ENCODE results near the gene SFMBT1. TPM values are rescaled to one million over a fixed set of nuclear protein-coding genes. Genes with fewer than 3 reads are reported as not detected.
A peak's percentile ranks its signal among the peaks of the same experiment; 100 is the strongest.

The SFMBT1 gene
- total and polyA plus RNA-seq, 2 of the 4 experiments (the other 2 are of a cell fraction), result 1.0 to 1.8 TPM

GRCh38 chr3:53056442-53056841, 10.6 kb upstream of the SFMBT1 start:
- peak; percentile 24 for DNase-seq
- dilution Hi-C loops (cut with HindIII; ENCODE audit: low sequenced_read_pairs, unreplicated experiment) (no loop called here), in situ Hi-C loops (cut with MboI; ENCODE audit: low sequenced_read_pairs) (no loop called here)

More at GRCh38 chr3:53056442-53056841, 10.6 kb upstream of the SFMBT1 start:
- Histone ChIP-seq H3K36me3 (ENCODE audit: control insufficient read depth, insufficient read depth, low read length) (no peaks in the 10 kb centered on the region), H3K27me3 (ENCODE audit: control insufficient read depth, insufficient read depth, low read length) (peaks cover 7% of the 10 kb centered on the region; the same call in 1 of the 2 replicates), H3K56ac (ENCODE audit: extremely low read depth, insufficient read depth, low read length) (no peak overlapping the region), H2AFZ (replicated peaks; ENCODE audit: low read length, poor library complexity) (peak overlapping the region; percentile 5), H3K9me3 (ENCODE audit: control insufficient read depth, insufficient read depth, low read length) (no peaks in the 10 kb centered on the region), H2BK15ac (ENCODE audit: low read depth, low read length) (no peak overlapping the region), H4K8ac (ENCODE audit: low read depth in 2 of 2, low read length in 2 of 2) (no peak overlapping the region), H3K4me1 (ENCODE audit: control insufficient read depth, insufficient read depth, low read length) (no peaks in the 10 kb centered on the region), H2BK120ac (ENCODE audit: low read depth, low read length) (no peak overlapping the region), H4K20me1 (ENCODE audit: insufficient read depth, low read length) (no peaks in the 10 kb centered on the region), H4K5ac (ENCODE audit: low read depth, low read length) (no peak overlapping the region), H2BK5ac (ENCODE audit: low read depth, low read length, poor library complexity, severe bottlenecking) (no peak overlapping the region), H3K23ac (ENCODE audit: low read depth, low read length) (no peak overlapping the region), H4K91ac (ENCODE audit: insufficient read depth, low read depth, low read length) (no peak overlapping the region), H3K18ac (ENCODE audit: low read depth, low read length) (no peak overlapping the region), H2BK20ac (ENCODE audit: low read depth, low read length) (no peak overlapping the region), H3K27ac (ENCODE audit: insufficient read depth, low read length) (no peak overlapping the region), H2AK9ac (replicated peaks; ENCODE audit: low read depth, low read length, poor library complexity) (no peak overlapping the region), H3K4me2 (ENCODE audit: low read depth, low read length) (no peak overlapping the region), H3K9ac (ENCODE audit: low read depth, low read length) (no peak overlapping the region), H3K14ac (replicated peaks; ENCODE audit: low read depth, low read length) (no peak overlapping the region), H2AK5ac (ENCODE audit: low read depth, low read length) (no peak overlapping the region), H3K9me1 (ENCODE audit: insufficient read depth, low read length) (no peaks in the 10 kb centered on the region), H3K79me1 (ENCODE audit: low read depth in 1 of 2, low read length in 2 of 2) (no peaks in the 10 kb centered on the region), H3K4ac (ENCODE audit: low read depth, low read length) (no peak overlapping the region), H3K4me3 (ENCODE audit: insufficient read depth, low read depth, low read length) (no peak overlapping the region)
- WGBS, 2 experiments (ENCODE audit: extremely low coverage in 2 of 2, insufficient read length in 1 of 2), result no CpG with 5 or more reads among the region's 2 CpGs
- BruUV-seq (replicated peaks), result no TSS peak
- CTCF ChIA-PET, result interaction anchor here (0.6 kb wide), 1 partner anchor 289 kb away, joined by 5 read pairs; no protein-coding TSS in a partner anchor
- ATAC-seq (ENCODE audit: low read depth), result peak; percentile 60; the same call in 1 of the 2 replicates
- POLR2A ChIA-PET (ENCODE audit: unreplicated experiment), result no interaction called here
- intact Hi-C loops (cut with micrococcal nuclease), result no loop called here
- TF ChIP-seq ELK1 (IDR thresholded peaks at IDR 0.05; ENCODE audit: borderline replicate concordance, low read depth, low read length) (no peak), SMC3 (IDR thresholded peaks at IDR 0.05; ENCODE audit: low read depth, low read length) (peak; percentile 18; the same call in 1 of the 2 replicates), FOS (IDR thresholded peaks at IDR 0.05; ENCODE audit: low read depth, low read length) (no peak), CEBPB (IDR thresholded peaks at IDR 0.05; ENCODE audit: low read depth, low read length) (no peak), RAD21 (IDR thresholded peaks at IDR 0.05; ENCODE audit: low read length) (0 out of 2 replicates have a peak, but pooled peaks have one; percentile 13)
- TF ChIP-seq, protein P1, sequence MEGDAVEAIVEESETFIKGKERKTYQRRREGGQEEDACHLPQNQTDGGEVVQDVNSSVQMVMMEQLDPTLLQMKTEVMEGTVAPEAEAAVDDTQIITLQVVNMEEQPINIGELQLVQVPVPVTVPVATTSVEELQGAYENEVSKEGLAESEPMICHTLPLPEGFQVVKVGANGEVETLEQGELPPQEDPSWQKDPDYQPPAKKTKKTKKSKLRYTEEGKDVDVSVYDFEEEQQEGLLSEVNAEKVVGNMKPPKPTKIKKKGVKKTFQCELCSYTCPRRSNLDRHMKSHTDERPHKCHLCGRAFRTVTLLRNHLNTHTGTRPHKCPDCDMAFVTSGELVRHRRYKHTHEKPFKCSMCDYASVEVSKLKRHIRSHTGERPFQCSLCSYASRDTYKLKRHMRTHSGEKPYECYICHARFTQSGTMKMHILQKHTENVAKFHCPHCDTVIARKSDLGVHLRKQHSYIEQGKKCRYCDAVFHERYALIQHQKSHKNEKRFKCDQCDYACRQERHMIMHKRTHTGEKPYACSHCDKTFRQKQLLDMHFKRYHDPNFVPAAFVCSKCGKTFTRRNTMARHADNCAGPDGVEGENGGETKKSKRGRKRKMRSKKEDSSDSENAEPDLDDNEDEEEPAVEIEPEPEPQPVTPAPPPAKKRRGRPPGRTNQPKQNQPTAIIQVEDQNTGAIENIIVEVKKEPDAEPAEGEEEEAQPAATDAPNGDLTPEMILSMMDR (conservative IDR thresholded peaks at IDR 0.05; ENCODE audit: low read depth, low read length), result peak; percentile 24; the same call in 1 of the 2 replicates

All from IMR-90 (cell line).